Stimulated activated naive CD4-positive, alpha-beta T cell treated with Interleukin-2 at 50 U/mL for 16 hours (primary cell): ENCODE data around the gene DOCK2.
A peak's percentile ranks its signal among the peaks of the same experiment; 100 is the strongest.
"Not testable (repeated sequence)": the region's sequence is repeated elsewhere in the genome, so short reads cannot be mapped to it uniquely, and the experiment has no call there.

ENCODE experiments used
- DNase-seq: peaks from one replicate; lab custom pipeline; 2025; lab: John Stamatoyannopoulos, UW

The DOCK2 gene

GRCh38 chr5:170067152-170067551, 430.1 kb downstream of the DOCK2 start:
- no peak for DNase-seq

- no peak for DNase-seq
Measured at GRCh38 chr5:170067574-170068170, 430.6 kb downstream of the DOCK2 start.

- DNase-seq: no peak
Measured at GRCh38 chr5:170069512-170069911, 432.4 kb downstream of the DOCK2 start.

- DNase-seq: no peak
Measured at GRCh38 chr5:170070556-170071412, 433.7 kb downstream of the DOCK2 start.

- DNase-seq: no peak
Measured at GRCh38 chr5:170071748-170072147, 434.7 kb downstream of the DOCK2 start.

GRCh38 chr5:170075696-170076095, 438.6 kb downstream of the DOCK2 start:
- DNase-seq: no peak

- no peak for DNase-seq
Measured at GRCh38 chr5:170076211-170076610, 439.1 kb downstream of the DOCK2 start.

- no peak for DNase-seq
Measured at GRCh38 chr5:170076739-170077138, 439.7 kb downstream of the DOCK2 start.

- no peak for DNase-seq
Measured at GRCh38 chr5:170077526-170077925, 440.5 kb downstream of the DOCK2 start.

- DNase-seq: no peak
Measured at GRCh38 chr5:170078458-170078857, 441.4 kb downstream of the DOCK2 start.

GRCh38 chr5:170078931-170079330, 441.9 kb downstream of the DOCK2 start:
- DNase-seq: no peak

GRCh38 chr5:170080217-170080616, 443.1 kb downstream of the DOCK2 start:
- no peak for DNase-seq

- DNase-seq: no peak
Measured at GRCh38 chr5:170080786-170081445, 443.8 kb downstream of the DOCK2 start.

- no peak for DNase-seq
Measured at GRCh38 chr5:170081616-170082015, 444.5 kb downstream of the DOCK2 start.

- no peak for DNase-seq
Measured at GRCh38 chr5:170082701-170083100, 445.6 kb downstream of the DOCK2 start.

GRCh38 chr5:170087168-170087817, 450.2 kb downstream of the DOCK2 start:
- no peak for DNase-seq

- no peak for DNase-seq
Measured at GRCh38 chr5:170092455-170093101, 455.5 kb downstream of the DOCK2 start.

- not testable (repeated sequence) for DNase-seq
Measured at GRCh38 chr5:170094329-170094728, 457.3 kb downstream of the DOCK2 start.

GRCh38 chr5:170095646-170096045, 458.6 kb downstream of the DOCK2 start:
- DNase-seq: no peak

- no peak for DNase-seq
Measured at GRCh38 chr5:170097934-170098333, 460.9 kb downstream of the DOCK2 start.

GRCh38 chr5:170100066-170100943, 463.2 kb downstream of the DOCK2 start:
- DNase-seq: peak; percentile 43
